T47D (cell line): ENCODE data around the gene MXRA8.

Experiments
- DNase-seq, 2 experiments: peaks; one replicate each; pipeline versions ENCODE4 v3.0.0 to v3.0.0-alpha.2; 2011 to 2012; ENCODE audit warnings: low read depth in 1 of 2, low spot score in 1 of 2
- JUND ChIP-seq: IDR thresholded peaks from 2 replicates; pipeline ENCODE4 v1.6.1; 2012; ENCODE audit warnings: low read depth
- in situ Hi-C: cut with HindIII; loops from 2 replicates; pipeline ENCODE4 v1.10.0; 2016; ENCODE audit warnings: low sequenced_read_pairs, low pct_unique_long_range_greater_than_20kb

The MXRA8 gene

DNA sequence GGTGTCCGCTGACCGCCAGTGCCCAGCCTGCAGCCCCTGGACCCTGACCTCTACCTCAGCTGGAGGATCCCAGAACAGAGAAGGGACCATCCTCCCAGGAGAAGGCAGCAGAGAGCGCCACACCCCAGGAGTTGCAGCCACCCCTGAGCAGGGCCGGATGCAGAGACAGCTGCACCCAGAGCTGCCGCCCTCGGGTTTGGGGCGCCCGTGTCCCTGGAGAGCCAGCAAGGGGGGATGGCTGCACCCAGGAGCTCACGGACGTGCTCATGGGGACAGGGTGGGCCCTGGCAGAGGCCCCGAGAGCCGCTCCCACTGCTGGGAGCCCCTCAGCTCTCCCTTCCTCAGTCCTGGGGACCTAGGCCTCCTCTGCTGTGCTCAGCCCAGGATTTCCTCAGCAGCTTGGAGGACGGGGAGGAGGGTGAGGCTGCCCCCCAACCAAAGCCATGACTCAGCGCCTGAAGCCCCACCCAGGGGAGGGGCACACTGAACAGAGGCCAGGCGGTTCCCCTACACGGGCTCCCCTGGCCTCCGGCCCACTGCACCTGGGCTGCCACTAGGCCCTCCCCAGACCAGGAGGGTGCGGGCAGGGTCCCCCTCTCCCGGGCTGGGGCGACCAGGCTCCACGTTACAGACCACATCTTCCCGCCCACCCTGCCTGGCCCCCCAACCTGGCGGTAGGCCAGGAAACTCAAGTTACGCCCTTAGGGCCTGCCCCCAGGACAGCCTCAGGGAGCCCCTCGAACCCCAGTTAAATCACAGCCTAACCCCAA is 52.9 kb downstream of the MXRA8 start:
- no peak for TF ChIP-seq JUND
- DNase-seq, result no peak
- in situ Hi-C loops, result no loop called here

DNA sequence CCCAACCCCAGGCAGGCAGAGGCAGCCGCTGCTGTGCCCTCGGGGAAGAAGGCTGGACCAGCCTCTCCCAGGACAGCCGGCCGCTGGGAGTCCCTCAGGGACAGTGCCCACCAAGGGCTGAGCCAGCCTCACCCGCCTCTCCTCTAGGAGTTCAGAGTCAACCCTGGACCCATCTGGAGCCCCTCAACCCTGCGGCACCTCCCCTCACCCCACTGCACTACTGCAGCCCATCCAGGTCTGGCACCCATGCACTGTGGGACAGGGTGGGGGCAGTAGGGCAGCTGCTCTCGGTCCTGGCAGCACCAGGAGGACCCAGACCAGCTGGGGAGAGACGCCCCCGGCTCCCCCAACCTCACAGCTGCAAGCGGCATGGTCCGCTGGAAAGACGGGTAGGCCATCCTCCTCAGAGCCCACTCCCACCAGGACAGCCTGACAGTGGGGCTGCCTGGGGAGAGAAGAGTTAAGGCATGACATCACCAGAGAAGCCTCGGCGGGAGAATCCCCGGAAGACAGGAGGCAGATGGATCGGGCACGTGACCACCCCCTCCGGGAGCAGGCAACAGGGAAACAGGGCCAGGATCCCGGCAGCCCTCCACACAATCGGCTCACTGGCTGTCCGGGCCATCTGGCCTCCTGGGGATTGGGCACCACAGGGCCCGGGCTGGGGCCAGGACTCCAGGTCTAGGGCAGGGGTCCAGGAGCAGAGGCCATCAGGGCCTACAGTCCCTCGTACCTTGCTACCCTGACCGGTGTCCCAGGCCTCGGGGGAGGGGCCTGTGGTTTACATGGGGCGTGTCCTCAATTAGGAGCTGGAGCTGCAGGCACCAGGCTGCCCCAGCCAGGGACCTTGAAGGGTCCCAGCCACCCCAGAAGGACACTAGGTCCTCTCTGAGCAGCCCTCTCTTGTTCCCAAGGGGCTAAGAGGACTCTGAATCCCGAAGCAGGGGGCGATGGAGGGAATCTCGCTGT is 53.7 kb downstream of the MXRA8 start:
- TF ChIP-seq JUND, result no peak
- in situ Hi-C loops, result no loop called here

DNA sequence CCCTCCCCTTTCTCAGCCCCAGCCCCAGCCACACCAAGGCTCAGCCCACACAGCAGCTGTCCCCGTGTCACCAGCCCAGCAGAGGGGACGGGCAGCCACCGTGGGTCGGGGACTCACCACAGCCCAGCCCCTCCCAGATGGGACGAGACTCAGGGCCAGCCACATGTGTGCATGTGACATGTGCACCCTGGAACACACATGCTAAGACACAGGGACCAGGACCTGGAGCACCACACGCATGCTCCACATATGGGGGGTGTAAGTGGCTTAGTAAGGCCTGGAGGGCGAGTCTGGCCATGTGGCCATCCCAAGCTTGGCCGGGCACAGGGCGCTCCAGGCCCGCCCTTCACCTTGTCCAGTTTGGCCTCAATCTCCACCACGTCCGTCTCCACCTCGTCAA is 54.6 kb downstream of the MXRA8 start:
- in situ Hi-C loops, result no loop called here
- no peak for TF ChIP-seq JUND
- DNase-seq, result no peak

More for the DNA sequence above, 53.7 kb downstream of the MXRA8 start:
- DNase-seq, result no peak

DNA sequence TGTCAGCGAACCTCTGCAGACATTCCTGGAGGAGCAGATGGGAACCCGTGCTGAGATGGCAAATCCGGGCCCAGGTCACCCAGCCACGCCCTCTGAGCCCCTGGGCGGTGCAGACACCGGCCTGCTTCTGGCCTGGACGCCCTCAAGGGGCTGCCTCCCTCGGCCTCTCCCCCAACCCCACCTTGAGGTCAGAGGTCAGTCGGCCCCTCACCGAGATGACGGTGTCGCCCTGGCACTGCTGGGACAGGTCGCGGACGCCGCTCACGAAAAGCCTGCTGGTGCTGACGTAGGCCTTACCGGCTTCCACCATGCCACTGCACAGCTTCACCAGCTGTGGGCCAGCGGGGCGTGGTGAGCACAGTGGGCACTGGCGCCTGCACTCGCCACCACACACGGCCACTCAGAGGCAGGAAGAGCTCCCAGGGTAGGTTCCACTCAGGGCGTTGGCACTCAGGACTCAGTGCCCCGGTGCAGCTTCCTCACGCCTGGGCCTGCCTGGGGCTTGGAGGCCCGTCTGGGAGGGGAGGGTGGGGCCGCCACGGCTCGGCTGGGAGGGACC is 55.3 kb downstream of the MXRA8 start:
- in situ Hi-C loops, result no loop called here
- no peak for DNase-seq

More for the DNA sequence above, 55.3 kb downstream of the MXRA8 start:
- TF ChIP-seq JUND, result no peak
